ENCODE measurements around the gene SPTBN1. TPM values are rescaled to one million over a fixed set of nuclear protein-coding genes. Genes with fewer than 3 reads are reported as not detected.
A peak's percentile ranks its signal among the peaks of the same experiment; 100 is the strongest.

Gene SPTBN1
- total and polyA plus RNA-seq, 2 experiments from 2014 or later, result 122 to 341 TPM

- peak overlapping the region; percentile 75 for H3K27ac ChIP-seq
- peaks cover 56% of the 10 kb centered on the region for H3K79me2 ChIP-seq
Observed at GRCh38 chr2:54628957-54629356, 172.8 kb downstream of the SPTBN1 start.

DNA sequence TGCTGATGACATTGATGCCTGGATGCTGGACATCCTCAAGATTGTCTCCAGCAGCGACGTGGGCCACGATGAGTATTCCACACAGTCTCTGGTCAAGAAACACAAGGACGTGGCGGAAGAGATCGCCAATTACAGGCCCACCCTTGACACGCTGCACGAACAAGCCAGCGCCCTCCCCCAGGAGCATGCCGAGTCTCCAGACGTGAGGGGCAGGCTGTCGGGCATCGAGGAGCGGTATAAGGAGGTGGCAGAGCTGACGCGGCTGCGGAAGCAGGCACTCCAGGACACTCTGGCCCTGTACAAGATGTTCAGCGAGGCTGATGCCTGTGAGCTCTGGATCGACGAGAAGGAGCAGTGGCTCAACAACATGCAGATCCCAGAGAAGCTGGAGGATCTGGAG lies 173.3 kb downstream of the SPTBN1 start:
- Histone ChIP-seq H3K4me3 (no peak overlapping the region), H3K27ac (peak overlapping the region; percentile 75), H2AFZ (no peak overlapping the region), H3K4me2 (no peak overlapping the region), H3K79me2 (peaks cover 57% of the 10 kb centered on the region), H3K4me1 (ENCODE audit: insufficient read depth) (peaks cover 5% of the 10 kb centered on the region), H4K20me1 (ENCODE audit: insufficient read depth, poor library complexity, severe bottlenecking) (no peaks in the 10 kb centered on the region), H3K36me3 (replicated peaks; ENCODE audit: insufficient read depth, low read depth) (peaks cover 3% of the 10 kb centered on the region), H3K9me2 (replicated peaks; ENCODE audit: insufficient read depth) (no peaks in the 10 kb centered on the region), H3K9me3 (ENCODE audit: low read depth) (no peaks in the 10 kb centered on the region), H3K27me3 (no peaks in the 10 kb centered on the region)
- 98% methylated on average over 20 of the region's 20 CpGs for WGBS (ENCODE audit: low lambda C conversion rate, missing lambda C conversion rate)
- DNase-seq (ENCODE audit: low spot score), result no peak
- no peak for TF ChIP-seq EZH2phosphoT487 (IDR thresholded peaks at IDR 0.05; ENCODE audit: low read depth, severe bottlenecking, unreplicated experiment)

More at GRCh38 chr2:54628957-54629356, 172.8 kb downstream of the SPTBN1 start:
- Histone ChIP-seq H3K4me2 (no peak overlapping the region), H3K36me3 (replicated peaks; ENCODE audit: insufficient read depth, low read depth) (peaks cover 3% of the 10 kb centered on the region), H3K9me2 (replicated peaks; ENCODE audit: insufficient read depth) (no peaks in the 10 kb centered on the region), H3K4me1 (ENCODE audit: insufficient read depth) (peaks cover under 1% of the 10 kb centered on the region), H3K9me3 (ENCODE audit: low read depth) (no peaks in the 10 kb centered on the region), H2AFZ (no peak overlapping the region), H3K27me3 (no peaks in the 10 kb centered on the region), H4K20me1 (ENCODE audit: insufficient read depth, poor library complexity, severe bottlenecking) (no peaks in the 10 kb centered on the region), H3K4me3 (no peak overlapping the region)
- no peak for DNase-seq (ENCODE audit: low spot score)
- 98% methylated on average over 28 of the region's 30 CpGs for WGBS (ENCODE audit: low lambda C conversion rate, missing lambda C conversion rate)
- no peak for TF ChIP-seq EZH2 (IDR thresholded peaks at IDR 0.05; ENCODE audit: borderline replicate concordance)
- TF ChIP-seq, protein P1, sequence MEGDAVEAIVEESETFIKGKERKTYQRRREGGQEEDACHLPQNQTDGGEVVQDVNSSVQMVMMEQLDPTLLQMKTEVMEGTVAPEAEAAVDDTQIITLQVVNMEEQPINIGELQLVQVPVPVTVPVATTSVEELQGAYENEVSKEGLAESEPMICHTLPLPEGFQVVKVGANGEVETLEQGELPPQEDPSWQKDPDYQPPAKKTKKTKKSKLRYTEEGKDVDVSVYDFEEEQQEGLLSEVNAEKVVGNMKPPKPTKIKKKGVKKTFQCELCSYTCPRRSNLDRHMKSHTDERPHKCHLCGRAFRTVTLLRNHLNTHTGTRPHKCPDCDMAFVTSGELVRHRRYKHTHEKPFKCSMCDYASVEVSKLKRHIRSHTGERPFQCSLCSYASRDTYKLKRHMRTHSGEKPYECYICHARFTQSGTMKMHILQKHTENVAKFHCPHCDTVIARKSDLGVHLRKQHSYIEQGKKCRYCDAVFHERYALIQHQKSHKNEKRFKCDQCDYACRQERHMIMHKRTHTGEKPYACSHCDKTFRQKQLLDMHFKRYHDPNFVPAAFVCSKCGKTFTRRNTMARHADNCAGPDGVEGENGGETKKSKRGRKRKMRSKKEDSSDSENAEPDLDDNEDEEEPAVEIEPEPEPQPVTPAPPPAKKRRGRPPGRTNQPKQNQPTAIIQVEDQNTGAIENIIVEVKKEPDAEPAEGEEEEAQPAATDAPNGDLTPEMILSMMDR (IDR thresholded peaks at IDR 0.05; ENCODE audit: poor library complexity), result no peak
- no peak for TF ChIP-seq EZH2phosphoT487 (IDR thresholded peaks at IDR 0.05; ENCODE audit: low read depth, severe bottlenecking, unreplicated experiment)

DNA sequence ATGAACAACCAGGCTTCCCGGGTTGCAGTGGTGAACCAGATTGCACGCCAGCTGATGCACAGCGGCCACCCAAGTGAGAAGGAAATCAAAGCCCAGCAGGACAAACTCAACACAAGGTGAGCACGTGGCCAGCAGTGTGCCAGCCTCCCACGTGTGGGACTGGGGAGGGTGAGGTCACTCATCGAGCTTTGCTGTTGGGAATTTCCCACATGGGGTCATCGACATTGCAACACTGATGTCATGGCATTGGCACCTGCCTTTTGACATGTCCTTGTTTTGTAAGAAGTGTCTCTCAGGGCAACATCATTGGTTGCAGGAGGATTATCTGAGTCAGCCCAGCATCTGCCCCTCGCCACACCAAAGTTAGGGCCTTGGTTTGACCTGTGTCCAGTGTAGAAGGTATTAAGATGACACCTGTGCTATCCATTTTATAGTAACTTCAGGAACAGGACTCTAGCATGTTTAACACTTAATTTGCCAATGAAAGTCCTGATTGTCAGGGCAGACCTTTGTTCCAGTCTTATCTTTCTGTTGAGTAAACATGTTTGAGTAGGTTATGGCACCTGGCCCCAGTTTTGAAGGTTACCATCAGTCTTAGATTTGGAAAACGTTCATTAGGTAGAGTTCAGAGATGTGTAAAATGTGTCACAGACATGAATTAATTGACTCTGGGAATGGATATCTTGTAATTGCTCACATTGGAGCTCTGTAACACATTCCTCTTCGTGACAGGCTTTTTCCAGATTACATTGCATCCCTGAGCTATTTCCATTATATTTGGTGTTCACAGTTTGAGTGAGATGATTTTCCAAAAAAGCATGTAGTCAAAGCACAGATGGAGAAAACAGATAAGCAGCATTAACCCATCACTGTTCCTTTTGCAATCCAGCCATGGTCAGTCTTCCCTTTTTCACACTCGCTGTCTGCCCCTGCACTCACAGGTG lies 174.1 kb downstream of the SPTBN1 start:
- Histone ChIP-seq H3K9me2 (replicated peaks; ENCODE audit: insufficient read depth) (no peaks in the 10 kb centered on the region), H3K27me3 (no peaks in the 10 kb centered on the region), H3K27ac (peak overlapping the region; percentile 75), H3K4me1 (ENCODE audit: insufficient read depth) (peaks cover 12% of the 10 kb centered on the region), H2AFZ (no peak overlapping the region), H3K4me3 (no peak overlapping the region), H4K20me1 (ENCODE audit: insufficient read depth, poor library complexity, severe bottlenecking) (peaks cover under 1% of the 10 kb centered on the region), H3K79me2 (peaks cover 62% of the 10 kb centered on the region), H3K9me3 (ENCODE audit: low read depth) (no peaks in the 10 kb centered on the region), H3K36me3 (replicated peaks; ENCODE audit: insufficient read depth, low read depth) (peaks cover 3% of the 10 kb centered on the region), H3K4me2 (no peak overlapping the region)
- DNase-seq (ENCODE audit: low spot score), result peak; percentile 79
- 74% methylated on average over 11 of the region's 11 CpGs for WGBS (ENCODE audit: low lambda C conversion rate, missing lambda C conversion rate)
- TF ChIP-seq, protein P1 (IDR thresholded peaks at IDR 0.05; ENCODE audit: poor library complexity), result no peak
- TF ChIP-seq EZH2phosphoT487 (IDR thresholded peaks at IDR 0.05; ENCODE audit: low read depth, severe bottlenecking, unreplicated experiment) (no peak), EZH2 (IDR thresholded peaks at IDR 0.05; ENCODE audit: borderline replicate concordance) (no peak)

GRCh38 chr2:54630858-54631497 lies 174.9 kb downstream of the SPTBN1 start:
- Histone ChIP-seq H3K4me3 (no peak overlapping the region), H3K4me1 (ENCODE audit: insufficient read depth) (peaks cover 12% of the 10 kb centered on the region), H3K9me2 (replicated peaks; ENCODE audit: insufficient read depth) (no peaks in the 10 kb centered on the region), H3K79me2 (peaks cover 66% of the 10 kb centered on the region), H3K36me3 (replicated peaks; ENCODE audit: insufficient read depth, low read depth) (peaks cover 3% of the 10 kb centered on the region), H3K27ac (peak overlapping the region; percentile 75), H4K20me1 (ENCODE audit: insufficient read depth, poor library complexity, severe bottlenecking) (peaks cover 2% of the 10 kb centered on the region), H2AFZ (no peak overlapping the region), H3K27me3 (no peaks in the 10 kb centered on the region), H3K4me2 (no peak overlapping the region), H3K9me3 (ENCODE audit: low read depth) (no peaks in the 10 kb centered on the region)
- no peak for DNase-seq (ENCODE audit: low spot score)
- TF ChIP-seq, protein P1 (IDR thresholded peaks at IDR 0.05; ENCODE audit: poor library complexity), result no peak
- no peak for TF ChIP-seq EZH2 (IDR thresholded peaks at IDR 0.05; ENCODE audit: borderline replicate concordance)
- no peak for TF ChIP-seq EZH2phosphoT487 (IDR thresholded peaks at IDR 0.05; ENCODE audit: low read depth, severe bottlenecking, unreplicated experiment)
- 95% methylated on average over 28 of the region's 30 CpGs for WGBS (ENCODE audit: low lambda C conversion rate, missing lambda C conversion rate)
